HG03342 (cell line): ENCODE measurements around the gene ZSCAN12.
"Not testable (repeated sequence)": the region's sequence is repeated elsewhere in the genome, so short reads cannot be mapped to it uniquely, and the experiment has no call there.

Experiments used
- ATAC-seq: cut with Tn5 transposase; IDR thresholded peaks from one replicate; pipeline ENCODE4 v1.9.1; 2021; ENCODE audit warnings: mild to moderate bottlenecking, moderate library complexity; ENCODE audit not compliant: unreplicated experiment

ZSCAN12 gene

DNA sequence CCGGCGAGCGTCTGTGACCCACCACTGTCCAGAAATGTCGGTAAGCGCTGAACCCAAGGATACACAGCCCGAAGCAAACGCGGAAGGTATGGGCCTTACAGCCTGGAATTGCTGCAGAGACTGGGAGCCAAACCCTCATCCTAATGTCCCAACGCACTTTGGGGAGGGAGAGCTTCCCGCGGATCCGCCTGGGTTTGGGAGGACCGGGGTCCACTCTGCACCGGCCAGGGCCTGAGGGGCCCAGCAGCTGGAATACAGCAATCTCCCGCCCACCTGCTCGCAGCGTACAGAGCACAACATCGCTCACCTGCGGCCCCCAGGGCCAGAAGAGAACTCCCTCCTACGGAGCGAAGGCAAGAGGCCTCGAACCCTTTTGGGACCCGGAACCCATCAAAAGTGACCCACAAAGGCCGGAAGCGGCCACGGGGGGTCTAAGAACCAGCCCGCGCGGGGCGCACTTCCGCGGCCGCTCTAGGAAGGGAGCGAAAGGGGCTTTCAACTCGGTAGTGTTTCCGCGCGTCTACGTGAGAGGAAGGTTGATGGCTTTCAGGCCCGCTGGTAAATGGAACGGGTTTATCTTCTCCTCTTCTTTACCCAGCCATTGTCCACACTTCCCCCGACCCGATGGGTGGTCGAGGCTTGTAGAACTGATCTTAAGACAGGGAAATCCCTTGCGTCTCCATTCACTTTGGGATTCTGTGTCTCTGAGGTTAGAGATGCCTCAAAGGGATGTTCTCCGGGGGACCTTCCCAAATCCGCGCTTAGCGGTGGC lies at the start of gene ZSCAN12:
Gene ZSCAN12, minus strand, starts transcription at position 398 of the 772 bp plus-strand sequence. CDS start 1,342 bp downstream, outside the sequence.
- peak; percentile 82 for ATAC-seq

- ATAC-seq, result no peak
Measured at GRCh38 chr6:28449056-28449455, 49.5 kb upstream of the ZSCAN12 start.

- not testable (repeated sequence) for ATAC-seq
Measured at GRCh38 chr6:28447512-28447906, 48.0 kb upstream of the ZSCAN12 start.

GRCh38 chr6:28446818-28447511 lies 47.4 kb upstream of the ZSCAN12 start:
- ATAC-seq, result no peak

- ATAC-seq, result not testable (repeated sequence)
Measured at GRCh38 chr6:28444759-28445158, 45.2 kb upstream of the ZSCAN12 start.

DNA sequence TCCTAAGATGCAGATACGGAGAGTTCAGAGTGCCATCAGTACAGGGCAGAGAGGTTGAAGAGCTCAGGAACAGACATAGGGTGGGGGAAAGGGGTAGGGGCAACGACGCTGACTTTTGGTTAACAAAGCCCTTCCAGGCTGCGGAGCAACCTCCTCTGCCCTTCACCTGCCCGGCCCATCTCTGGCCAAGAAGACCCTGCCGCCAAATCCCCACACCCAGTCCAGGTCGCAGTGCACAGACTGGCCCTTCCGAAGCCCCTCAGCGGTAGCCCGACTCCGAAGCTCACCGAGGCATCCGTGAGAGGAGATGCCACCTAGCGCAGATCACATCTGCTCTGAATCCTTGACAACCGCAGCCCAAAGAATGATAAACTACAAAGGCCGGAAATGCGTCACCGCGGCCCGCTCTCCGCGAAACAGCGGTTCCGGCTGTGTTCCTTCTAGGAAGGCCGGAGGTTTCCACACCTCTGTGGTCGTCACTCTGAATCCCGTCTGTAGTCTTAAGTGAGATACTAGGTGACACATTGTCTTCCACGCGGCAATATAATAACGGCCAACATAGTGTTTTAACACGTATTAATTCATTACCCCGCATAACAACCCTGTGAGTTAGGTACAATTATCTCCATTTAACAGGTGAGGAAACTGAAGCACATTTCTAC lies 43.7 kb upstream of the ZSCAN12 start, which contains the start of gene ZSCAN23:
Gene ZSCAN23, minus strand, starts transcription at position 380 of the 662 bp plus-strand sequence. CDS start 7,225 bp downstream, outside the sequence.
- ATAC-seq, result peak; percentile 96

DNA sequence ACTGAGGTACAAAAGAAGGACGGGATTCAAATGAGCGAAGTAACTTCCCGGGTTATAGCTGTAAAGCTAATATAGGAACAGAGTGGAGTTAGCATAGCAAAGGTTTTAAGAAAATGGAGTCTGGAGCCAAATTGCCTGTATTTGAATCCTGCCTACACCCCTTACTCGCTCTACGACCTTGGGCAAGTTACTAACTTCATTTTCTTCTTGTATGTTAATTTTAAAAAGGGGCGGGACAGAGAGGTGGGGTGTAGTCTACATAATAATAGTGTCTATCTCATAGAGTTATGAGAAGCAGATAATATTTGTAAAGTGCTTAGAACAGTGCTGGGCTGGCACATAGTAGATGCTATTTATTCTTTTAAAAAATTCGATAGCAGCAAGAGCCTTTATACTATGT lies 43.0 kb upstream of the ZSCAN12 start:
- ATAC-seq, result no peak

- ATAC-seq, result no peak
Measured at GRCh38 chr6:28436404-28436803, 36.9 kb upstream of the ZSCAN12 start.

DNA sequence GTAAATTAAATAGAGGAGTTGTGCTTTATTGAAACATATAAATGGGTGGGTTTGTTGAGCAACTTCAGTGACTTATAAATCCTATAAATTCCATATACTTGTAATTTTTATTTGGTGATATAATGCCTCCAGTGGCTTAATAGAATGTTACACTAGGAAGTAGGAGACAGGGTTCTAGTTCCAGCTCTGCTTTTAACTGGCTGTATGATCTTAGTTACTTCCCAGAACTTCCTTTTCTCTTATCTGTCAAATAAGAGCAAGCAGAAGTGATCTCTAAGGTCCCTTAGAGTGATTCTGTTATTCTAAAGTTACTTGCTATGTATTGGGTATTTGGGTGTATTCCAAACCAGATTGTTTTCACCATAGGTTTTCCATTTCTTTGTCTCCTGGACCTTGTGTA lies 33.6 kb upstream of the ZSCAN12 start:
- no peak for ATAC-seq

DNA sequence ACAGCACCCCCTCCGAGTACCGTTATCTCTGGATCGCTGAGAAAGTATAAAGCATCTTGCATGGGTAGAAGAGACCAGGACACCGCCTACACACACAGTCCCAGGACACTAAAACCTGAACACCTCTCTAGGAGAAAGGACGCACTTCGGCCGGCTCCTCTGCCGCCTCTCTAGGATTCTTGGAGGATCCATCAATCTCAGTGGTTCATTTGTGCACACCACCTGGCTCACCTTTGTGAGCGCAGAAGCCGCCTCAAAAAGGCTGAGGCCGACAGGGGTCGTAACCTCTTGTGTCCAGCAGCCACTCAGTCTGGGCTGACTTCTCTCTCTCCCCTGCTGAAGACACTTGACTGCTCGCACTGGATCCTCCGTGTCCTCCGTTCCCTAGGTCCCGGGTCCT lies 30.2 kb upstream of the ZSCAN12 start:
- no peak for ATAC-seq

DNA sequence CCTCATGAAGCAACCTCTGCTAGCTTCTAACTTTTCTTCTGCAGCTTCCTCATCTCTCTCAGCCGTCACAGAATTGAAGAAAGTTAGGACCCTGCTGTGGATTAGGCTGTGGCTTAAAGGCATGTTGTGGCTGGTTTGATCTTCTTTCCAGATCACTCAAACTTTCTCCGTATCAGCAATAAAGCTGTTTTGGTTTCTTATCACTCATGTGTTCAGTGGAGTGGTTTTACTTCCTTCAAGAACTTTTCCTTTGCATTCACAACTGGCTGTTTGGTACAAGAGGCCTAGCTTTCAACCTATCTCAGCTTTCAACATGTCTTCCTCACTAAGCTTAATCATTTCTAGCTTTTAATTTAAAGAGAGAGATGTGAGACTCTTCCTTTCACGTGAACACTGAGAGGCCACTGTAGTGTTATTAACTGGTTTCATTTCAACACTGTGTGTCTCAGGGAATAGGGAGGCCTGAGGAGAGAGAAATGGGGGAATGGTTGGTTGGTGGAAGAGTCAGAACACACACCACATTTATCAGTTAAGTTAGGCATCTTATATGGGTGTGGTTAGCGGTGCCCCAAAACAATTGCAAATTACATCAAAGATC lies 26.5 kb upstream of the ZSCAN12 start:
- ATAC-seq, result no peak

DNA sequence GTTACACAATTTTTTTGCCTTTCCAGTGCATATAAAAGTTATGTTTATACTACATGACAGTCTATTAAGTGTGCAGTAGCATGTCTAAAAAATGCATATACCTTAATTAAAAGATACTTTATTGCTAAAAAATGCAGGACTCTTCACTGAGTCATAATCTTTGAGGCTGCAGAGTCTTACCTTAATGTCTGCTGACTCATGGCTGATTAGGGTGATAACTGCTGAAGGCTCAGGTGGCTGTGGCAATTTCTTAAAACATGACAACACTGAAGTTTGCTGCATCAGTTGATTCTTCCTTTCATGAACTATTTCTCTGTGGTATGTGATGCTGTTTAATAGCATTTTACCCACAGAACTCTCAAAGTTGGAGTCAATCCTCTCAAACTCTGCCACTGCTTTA lies 24.6 kb upstream of the ZSCAN12 start:
- no peak for ATAC-seq

- no peak for ATAC-seq
Measured at GRCh38 chr6:28423546-28423945, 24.0 kb upstream of the ZSCAN12 start.

DNA sequence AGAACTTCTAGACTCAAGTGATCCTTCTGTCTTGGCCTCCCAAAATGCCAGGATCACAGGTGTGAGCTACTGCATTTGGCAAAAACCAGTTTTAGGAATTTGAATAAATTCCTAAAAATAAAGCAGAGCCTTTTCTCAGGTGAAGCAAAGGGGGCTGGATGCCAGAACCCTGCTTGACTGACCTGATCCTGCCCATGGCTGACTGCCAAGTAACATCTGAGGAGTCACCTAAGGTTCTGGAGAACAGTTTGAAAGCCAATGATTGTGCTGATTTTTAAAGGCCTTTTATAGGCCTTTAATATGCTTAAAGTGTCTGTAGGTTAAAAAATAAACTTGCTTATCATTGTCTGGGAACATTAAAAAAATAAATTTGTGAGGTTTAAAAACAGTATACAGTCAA lies 14.1 kb upstream of the ZSCAN12 start:
- no peak for ATAC-seq

DNA sequence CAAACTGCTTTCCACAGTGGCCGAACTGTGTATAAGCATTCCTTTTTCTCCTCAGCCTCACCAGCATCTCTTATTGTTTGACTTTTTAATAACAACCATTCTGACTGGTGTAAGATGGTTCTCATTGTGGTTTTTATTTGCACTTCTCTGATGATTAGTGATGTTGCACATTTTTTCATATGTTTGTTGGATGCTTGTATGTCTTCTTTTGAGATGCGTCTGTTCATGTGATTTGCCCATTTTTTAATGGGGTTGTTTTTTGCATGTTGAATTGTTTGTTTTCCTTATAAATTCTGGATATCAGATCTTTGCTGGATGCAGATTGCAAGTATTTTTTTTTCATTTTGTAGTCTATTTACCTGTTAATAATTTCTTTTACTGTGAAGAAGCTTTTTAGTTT lies 11.2 kb upstream of the ZSCAN12 start:
- no peak for ATAC-seq

DNA sequence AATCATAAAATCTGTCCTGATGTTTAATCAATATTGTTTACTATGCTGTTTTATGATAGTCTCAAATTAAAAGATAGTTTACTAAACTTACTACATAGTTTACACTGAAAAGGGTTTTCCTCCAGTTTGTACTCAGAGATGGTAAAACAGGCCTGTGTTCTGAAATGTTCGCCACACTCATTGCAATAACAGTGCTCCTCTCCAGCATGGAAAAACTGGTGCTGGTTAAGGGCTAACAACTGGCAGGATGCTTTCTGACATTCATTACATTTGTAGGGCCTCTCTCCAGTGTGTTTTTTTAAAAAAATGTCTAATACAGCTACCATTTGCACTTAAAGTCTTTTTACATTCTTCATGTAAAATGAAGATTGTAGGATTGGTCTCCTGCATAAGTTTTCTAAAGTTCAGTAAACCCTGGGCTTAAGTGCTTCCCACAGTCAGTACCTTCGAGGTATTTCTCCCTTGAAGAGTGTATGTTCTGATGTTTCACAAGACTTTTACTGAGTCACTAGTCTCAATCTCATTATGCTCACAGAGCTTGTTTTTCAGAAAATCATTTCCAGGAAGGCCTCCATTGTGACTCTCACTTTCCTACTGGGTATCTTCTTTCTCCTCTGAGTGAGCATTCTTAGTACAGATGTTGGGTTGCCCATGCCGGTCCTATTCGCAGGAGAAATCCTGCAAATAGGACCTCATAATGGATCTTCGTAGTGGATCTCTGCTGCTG lies 8.7 kb upstream of the ZSCAN12 start:
- ATAC-seq, result no peak

- no peak for ATAC-seq
Measured at GRCh38 chr6:28407401-28407800, 7.9 kb upstream of the ZSCAN12 start.

- ATAC-seq, result not testable (repeated sequence)
Measured at GRCh38 chr6:28403923-28404322, 4.4 kb upstream of the ZSCAN12 start.

- ATAC-seq, result no peak
Measured at GRCh38 chr6:28402197-28402596, 2.6 kb upstream of the ZSCAN12 start.

DNA sequence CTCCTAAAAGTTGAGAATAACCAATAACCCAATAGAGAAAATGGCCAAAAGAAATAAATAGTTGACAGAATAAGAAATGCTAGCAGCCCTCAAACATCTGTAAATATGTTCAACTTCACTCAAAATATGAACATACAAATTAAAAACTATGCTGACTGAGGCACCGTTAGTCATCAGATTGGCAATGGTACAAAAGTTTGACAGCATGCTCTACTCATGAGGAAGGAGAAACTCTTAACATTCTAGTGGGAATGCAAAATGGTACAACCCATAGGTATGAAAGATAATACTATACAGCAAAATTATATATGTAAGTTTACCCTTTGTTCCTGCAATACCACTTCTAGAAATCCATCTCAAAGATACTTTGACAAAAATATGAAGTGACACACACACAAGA lies 1.6 kb upstream of the ZSCAN12 start:
- no peak for ATAC-seq

DNA sequence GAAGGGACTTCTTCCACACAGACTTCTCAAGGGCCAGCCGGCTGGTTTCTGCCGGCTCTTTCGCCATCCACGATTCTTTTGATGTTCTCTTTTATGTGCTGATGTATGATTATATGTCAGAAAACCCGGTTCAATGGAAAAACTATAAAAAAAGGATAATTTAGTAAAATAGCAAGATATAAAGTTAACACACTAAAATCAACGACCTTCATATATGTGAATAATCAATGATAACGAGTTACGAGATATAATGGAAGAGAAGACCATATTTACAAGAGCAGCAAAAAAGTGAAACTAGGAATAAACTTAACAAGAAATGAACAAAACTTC lies 540 bp upstream of the ZSCAN12 start:
- no peak for ATAC-seq
